Body of pancreas (tissue), 4 donors: ENCODE results near the gene ARPIN.

Experiments used
- CTCF ChIP-seq, 7 experiments: fragments of 450-650 bp in 4 of 7; fragments of 200-600 bp in 3 of 7; sonication (generic) in 3 of 7; IDR thresholded peaks; one replicate each; pipeline ENCODE4 v1.5.1; 2016 to 2019; ENCODE audit warnings: antibody characterized with exemption in 7 of 7
- POLR2A ChIP-seq, 3 donors: fragments of 450-650 bp; IDR thresholded peaks; one replicate each; pipeline ENCODE4 v1.6.1; 2016; ENCODE audit warnings: antibody characterized with exemption in 3 of 3, mild to moderate bottlenecking in 2 of 3

GRCh38 chr15:89932880-89933279, 20.1 kb upstream of the ARPIN start:
- TF ChIP-seq CTCF (IDR thresholded peaks at IDR 0.05) (no peak), POLR2A (IDR thresholded peaks at IDR 0.05) (no peak)
